H1 (cell line): ENCODE results near the gene ZNRF2. TPM values are rescaled to one million over a fixed set of nuclear protein-coding genes. Genes with fewer than 3 reads are reported as not detected.

ENCODE experiments used
- CTCF ChIA-PET: fragments of 300-600 bp; sonication (Branson Sonifier 250); formaldehyde crosslinking; loops from one replicate; lab custom pipeline; 2021; ENCODE audit not compliant: partially characterized antibody; lab: Charles Lee
- POLR2A ChIA-PET: fragments of 300-600 bp; sonication (Branson Sonifier 250); formaldehyde crosslinking; loops from one replicate; lab custom pipeline; 2021; ENCODE audit warnings: inconsistent platforms; ENCODE audit not compliant: partially characterized antibody; lab: Charles Lee
- DNase-seq, 2 experiments: peaks; one replicate each; pipeline versions ENCODE4 v3.0.0 to v3.0.0-alpha.2; 2010 to 2022; ENCODE audit warnings: low spot score in 2 of 2, low read depth in 1 of 2, mixed read lengths in 1 of 2
- FAIRE-seq: peaks from 2 replicates; lab custom pipeline; 2011; peaks lifted over from hg19 to GRCh38; lab: Jason Lieb, UNC
- H2AFZ ChIP-seq: 2 replicates; pipeline ENCODE4 v1.8.1; 2012; ENCODE audit warnings: low read length, inconsistent platforms
- H2AK5ac ChIP-seq: 2 replicates; pipeline ENCODE4 v1.6.1; 2013; ENCODE audit warnings: low read depth, low read length
- H2BK120ac ChIP-seq: replicated peaks from 2 replicates; pipeline ENCODE3; 2013; ENCODE audit warnings: low read depth, low read length, inconsistent platforms
- H2BK12ac ChIP-seq: 2 replicates; pipeline ENCODE4 v1.6.1; 2013; ENCODE audit warnings: low read depth, low read length
- H2BK15ac ChIP-seq: 2 replicates; pipeline ENCODE4 v1.6.1; 2013; ENCODE audit warnings: low read length
- H2BK20ac ChIP-seq: 2 replicates; pipeline ENCODE4 v1.6.1; 2013; ENCODE audit warnings: low read length
- H2BK5ac ChIP-seq: 2 replicates; pipeline ENCODE4 v1.6.1; 2013; ENCODE audit warnings: low read depth, low read length
- H3K14ac ChIP-seq: 2 replicates; pipeline ENCODE4 v1.6.1; 2013; ENCODE audit warnings: inconsistent platforms; ENCODE audit not compliant: insufficient read length
- H3K18ac ChIP-seq: 2 replicates; pipeline ENCODE4 v1.6.1; 2013; ENCODE audit warnings: low read length; ENCODE audit errors: extremely low read depth
- H3K23ac ChIP-seq: 2 replicates; pipeline ENCODE4 v1.6.1; 2013; ENCODE audit warnings: inconsistent platforms; ENCODE audit not compliant: insufficient read length
- H3K23me2 ChIP-seq: 2 replicates; pipeline ENCODE4 v1.6.1; 2013; ENCODE audit warnings: low read depth, low read length
- H3K27ac ChIP-seq: 2 replicates; pipeline ENCODE4 v1.6.1; 2011; ENCODE audit warnings: low read depth, low read length, inconsistent platforms
- H3K27me3 ChIP-seq, 4 experiments: replicated peaks in 1 of 4; 1 replicate in 1 of 4; 2 replicates in 3 of 4; pipeline versions ENCODE4 v1.6.1 to v1.8.1; 2011 to 2013; ENCODE audit warnings: low read length in 3 of 4, mild to moderate bottlenecking in 3 of 4, inconsistent platforms in 2 of 4, mixed read lengths in 2 of 4, moderate library complexity in 1 of 4; ENCODE audit not compliant: control insufficient read depth in 3 of 4, insufficient read depth in 3 of 4; ENCODE audit errors: extremely low read depth in 1 of 4
- H3K36me3 ChIP-seq, 4 experiments: 2 replicates each; pipeline versions ENCODE4 v1.6.1 to v1.8.1; 2011 to 2013; ENCODE audit warnings: mild to moderate bottlenecking in 4 of 4, low read length in 3 of 4, moderate library complexity in 2 of 4, control low read depth in 1 of 4, inconsistent platforms in 1 of 4; ENCODE audit not compliant: insufficient read depth in 4 of 4, control insufficient read depth in 2 of 4
- H3K4ac ChIP-seq: replicated peaks from 2 replicates; pipeline ENCODE3; 2013; ENCODE audit warnings: low read length, low read depth, mixed read lengths, inconsistent platforms; ENCODE audit not compliant: insufficient read length
- H3K4me1 ChIP-seq, 4 experiments: replicated peaks in 1 of 4; 1 replicate in 1 of 4; 2 replicates in 3 of 4; pipeline versions ENCODE4 v1.6.1 to v1.8.1; 2011 to 2013; ENCODE audit warnings: low read length in 3 of 4, inconsistent platforms in 2 of 4, mixed read lengths in 1 of 4; ENCODE audit not compliant: insufficient read depth in 4 of 4, control insufficient read depth in 3 of 4
- H3K4me2 ChIP-seq, 2 experiments: 2 replicates each; pipeline versions ENCODE4 v1.6.1 to v1.8.1; 2011 to 2013; ENCODE audit warnings: low read depth in 2 of 2, low read length in 2 of 2, control low read depth in 1 of 2, inconsistent platforms in 1 of 2, mild to moderate bottlenecking in 1 of 2; ENCODE audit not compliant: insufficient read depth in 1 of 2
- H3K4me3 ChIP-seq, 4 experiments: fragments of 200-600, 300-600 bp in 1 of 4; sonication (generic), shearing (Covaris generic), sonication (Bioruptor Twin) in 1 of 4; 2 replicates each; pipeline versions ENCODE4 v1.5.1 to v1.8.1; 2011 to 2016; ENCODE audit warnings: low read length in 4 of 4, low read depth in 3 of 4, control low read depth in 2 of 4, inconsistent platforms in 2 of 4, mild to moderate bottlenecking in 2 of 4, mixed read lengths in 1 of 4, moderate library complexity in 1 of 4; ENCODE audit not compliant: insufficient read depth in 2 of 4; ENCODE audit errors: extremely low read depth in 1 of 4
- H3K56ac ChIP-seq: replicated peaks from 2 replicates; pipeline ENCODE3; 2013; ENCODE audit warnings: low read depth, mild to moderate bottlenecking, mixed read lengths, low read length, inconsistent platforms; ENCODE audit not compliant: insufficient read length
- H3K79me1 ChIP-seq: 2 replicates; pipeline ENCODE4 v1.6.1; 2013; ENCODE audit warnings: low read depth, low read length, control low read depth
- H3K79me2 ChIP-seq, 2 experiments: 2 replicates each; pipeline versions ENCODE4 v1.6.1 to v1.8.1; 2012 to 2013; ENCODE audit warnings: low read length in 2 of 2, mild to moderate bottlenecking in 2 of 2, inconsistent platforms in 1 of 2; ENCODE audit not compliant: insufficient read depth in 2 of 2, control insufficient read depth in 1 of 2
- H3K9ac ChIP-seq, 4 experiments: replicated peaks in 1 of 4; 1 replicate in 1 of 4; 2 replicates in 3 of 4; pipeline versions ENCODE4 v1.6.1 to v1.8.1; 2011 to 2013; ENCODE audit warnings: low read depth in 3 of 4, low read length in 3 of 4, control low read depth in 2 of 4, mild to moderate bottlenecking in 2 of 4, moderate library complexity in 2 of 4, inconsistent platforms in 1 of 4; ENCODE audit errors: extremely low read depth in 1 of 4
- H3K9me3 ChIP-seq, 2 experiments: 2 replicates each; pipeline versions ENCODE4 v1.6.1 to v1.8.1; 2012 to 2013; ENCODE audit warnings: mild to moderate bottlenecking in 2 of 2, moderate library complexity in 2 of 2, control low read depth in 1 of 2, inconsistent platforms in 1 of 2, low read depth in 1 of 2, low read length in 1 of 2, mixed read lengths in 1 of 2; ENCODE audit not compliant: insufficient read depth in 2 of 2
- H4K20me1 ChIP-seq, 2 experiments: replicated peaks in 1 of 2; 2 replicates each; pipeline versions ENCODE3 to v1.8.1; 2011 to 2013; ENCODE audit warnings: inconsistent platforms in 2 of 2, low read length in 2 of 2, mild to moderate bottlenecking in 1 of 2; ENCODE audit not compliant: insufficient read depth in 2 of 2, control insufficient read depth in 1 of 2
- H4K5ac ChIP-seq: 2 replicates; pipeline ENCODE4 v1.6.1; 2013; ENCODE audit warnings: low read length, low read depth, mixed read lengths, inconsistent platforms; ENCODE audit not compliant: insufficient read length
- H4K8ac ChIP-seq: 2 replicates; pipeline ENCODE4 v1.8.0; 2013; ENCODE audit warnings: mild to moderate bottlenecking, moderate library complexity, low read length, inconsistent platforms; ENCODE audit not compliant: insufficient read depth; ENCODE audit errors: extremely low read depth
- H4K91ac ChIP-seq: replicated peaks from 2 replicates; pipeline ENCODE3; 2013; ENCODE audit warnings: low read length, mixed read lengths, inconsistent platforms; ENCODE audit not compliant: insufficient read length
- ATF2 ChIP-seq: IDR thresholded peaks from 2 replicates; pipeline ENCODE4 v1.6.1; 2012; ENCODE audit warnings: low read length, inconsistent platforms
- BRCA1 ChIP-seq: IDR thresholded peaks from 2 replicates; pipeline ENCODE4 v1.6.1; 2012; ENCODE audit warnings: low read depth, low read length, improper control_type of control experiment
- MAFK ChIP-seq: IDR thresholded peaks from 2 replicates; pipeline ENCODE4 v1.6.1; 2012; ENCODE audit warnings: low read depth, mild to moderate bottlenecking, improper control_type of control experiment, low read length
- PHF8 ChIP-seq: fragments of 200-600 bp; sonication (generic); conservative IDR thresholded peaks from 2 replicates; pipeline ENCODE4 v1.7.1; 2012; ENCODE audit warnings: low read depth, mild to moderate bottlenecking, inconsistent platforms, low read length, moderate library complexity
- POLR2A ChIP-seq, 2 experiments: IDR thresholded peaks; 1 replicate in 1 of 2; 2 replicates in 1 of 2; pipeline ENCODE4 v1.6.1; 2011; ENCODE audit warnings: low read depth in 2 of 2, low read length in 2 of 2, mild to moderate bottlenecking in 2 of 2; ENCODE audit errors: control extremely low read depth in 1 of 2
- POLR2AphosphoS5 ChIP-seq: IDR thresholded peaks from 2 replicates; pipeline ENCODE4 v1.6.1; 2011; ENCODE audit warnings: low read depth, low read length
- RAD21 ChIP-seq, 2 experiments: IDR thresholded peaks in 1 of 2; conservative IDR thresholded peaks in 1 of 2; 2 replicates each; pipeline ENCODE4 v1.6.1; 2011; ENCODE audit warnings: low read depth in 2 of 2, low read length in 2 of 2, improper control_type of control experiment in 1 of 2, inconsistent platforms in 1 of 2, mild to moderate bottlenecking in 1 of 2, moderate library complexity in 1 of 2
- RBBP5 ChIP-seq: IDR thresholded peaks from 2 replicates; pipeline ENCODE4 v1.7.1; 2012; ENCODE audit warnings: low read depth, mild to moderate bottlenecking, inconsistent platforms, low read length, moderate library complexity, borderline replicate concordance
- RNF2 ChIP-seq: fragments of 200-900, 300-1000 bp; sonication (generic); IDR thresholded peaks from 2 replicates; pipeline ENCODE4 v1.7.1; 2016; ENCODE audit warnings: borderline replicate concordance, low read depth, mild to moderate bottlenecking, antibody characterized with exemption, low read length; ENCODE audit not compliant: poor library complexity, severe bottlenecking; ENCODE audit errors: missing control alignments
- SP1 ChIP-seq: IDR thresholded peaks from 2 replicates; pipeline ENCODE4 v1.6.1; 2011; ENCODE audit warnings: low read depth, low read length
- SP4 ChIP-seq: IDR thresholded peaks from 2 replicates; pipeline ENCODE4 v1.6.1; 2012; ENCODE audit warnings: low read length, inconsistent platforms
- YY1 ChIP-seq: IDR thresholded peaks from 2 replicates; pipeline ENCODE4 v1.6.1; 2011; ENCODE audit warnings: low read depth, mild to moderate bottlenecking, low read length
- ZNF274 ChIP-seq: IDR thresholded peaks from 2 replicates; pipeline ENCODE4 v1.7.0; 2012; ENCODE audit warnings: low read length, borderline replicate concordance; ENCODE audit errors: extremely low read depth
- WGBS, 2 experiments: shearing (Covaris generic) in 1 of 2; methylation state at CpG; one replicate each; pipeline versions ENCODE4 v1.1.6 to v1.1.7; 2013 to 2015; ENCODE audit warnings: low lambda C conversion rate in 2 of 2, mixed read lengths in 2 of 2, inconsistent platforms in 1 of 2, low coverage in 1 of 2, missing lambda C conversion rate in 1 of 2; ENCODE audit not compliant: insufficient replicate concordance in 2 of 2, insufficient coverage in 1 of 2, insufficient read length in 1 of 2; ENCODE audit errors: extremely low coverage in 1 of 2, missing lambda C conversion rate in 1 of 2; 5-methylcytosine and 5-hydroxymethylcytosine counted together
- polyA plus RNA-seq, 7 experiments: library from polyadenylated mRNA; depleted of rRNA in 3 of 7; stranded (reverse) in 5 of 7; unstranded in 2 of 7; fragments of >200 nt in 5 of 7; fragments of 200-250 nt in 2 of 7; gene quantifications; 1 replicate in 5 of 7; 2 replicates in 1 of 7; 4 replicates in 1 of 7; pipeline versions ENCODE4 v1.2.1 to v1.2.3, GENCODE V29; 2011 to 2013; ENCODE audit warnings: missing spikeins in 2 of 7, mixed read lengths in 2 of 7
- total RNA-seq: library from RNA; stranded (reverse); fragmentation: NEBNext Ultra II Directional; extraction: Animal tissue kit (Norgen Biotek cat#: 25700); gene quantifications from 2 replicates; pipeline ENCODE4 v1.2.1, GENCODE V29; 2021

Gene ZNRF2
- total and polyA plus RNA-seq, 2 of the 8 experiments (the other 6 are each of a cell fraction or from before 2014, with no cell fraction given) = 2.9 to 16.2 TPM

GRCh38 chr7:30378275-30378674 is 93.9 kb downstream of the ZNRF2 start:
- ChIA-PET POLR2A (no interaction called here), CTCF (no interaction called here)
- no peak overlapping the region for H3K14ac ChIP-seq
- no peaks in the 10 kb centered on the region for H3K27me3 ChIP-seq
- no peak overlapping the region for H2BK20ac ChIP-seq
- no peaks in the 10 kb centered on the region for H3K36me3 ChIP-seq
- WGBS, 2 experiments = 94% methylated on average over 1 of the region's 1 CpG; no CpG with 5 or more reads in 1 of the 2 experiments
- no peak overlapping the region for H2AK5ac ChIP-seq
- no peaks in the 10 kb centered on the region for H4K20me1 ChIP-seq
- H3K23ac ChIP-seq = no peak overlapping the region
- no peak overlapping the region for H3K4me2 ChIP-seq
- no peak overlapping the region for H2AFZ ChIP-seq
- H3K79me1 ChIP-seq = no peaks in the 10 kb centered on the region
- no peaks in the 10 kb centered on the region for H3K23me2 ChIP-seq
- DNase-seq (no peak), FAIRE-seq (no peak)
- no peaks in the 10 kb centered on the region for H3K9me3 ChIP-seq
- no peak overlapping the region for H3K18ac ChIP-seq
- H3K9ac ChIP-seq = no peak overlapping the region
- H2BK12ac ChIP-seq = no peak overlapping the region
- no peaks in the 10 kb centered on the region; a peak in 2 of 7 replicates for H3K4me1 ChIP-seq
- H3K56ac ChIP-seq = no peak overlapping the region
- H2BK5ac ChIP-seq = no peak overlapping the region
- no peak overlapping the region for H4K8ac ChIP-seq
- H3K79me2 ChIP-seq = no peaks in the 10 kb centered on the region
- H4K5ac ChIP-seq = no peak overlapping the region
- no peak overlapping the region for H3K4me3 ChIP-seq
- no peak overlapping the region for H3K4ac ChIP-seq
- H2BK120ac ChIP-seq = no peak overlapping the region
- H3K27ac ChIP-seq = no peak overlapping the region
- no peak overlapping the region for H4K91ac ChIP-seq
- H2BK15ac ChIP-seq = no peak overlapping the region
- TF ChIP-seq RBBP5 (no peak), POLR2AphosphoS5 (no peak), PHF8 (no peak), BRCA1 (no peak), RNF2 (no peak), RAD21 (IDR thresholded peaks at IDR 0.05 in 1 of 2, conservative IDR thresholded peaks at IDR 0.05 in 1 of 2; ENCODE audit: low read depth in 2 of 2, low read length in 2 of 2) (no peak), MAFK (no peak), ZNF274 (no peak), SP1 (no peak), ATF2 (no peak), POLR2A (IDR thresholded peaks at IDR 0.05; ENCODE audit: control extremely low read depth in 1 of 2, low read depth in 2 of 2, low read length in 2 of 2) (no peak), SP4 (no peak), YY1 (no peak)
